Measurements from ENCODE around the gene ASAP3. TPM values are rescaled to one million over a fixed set of nuclear protein-coding genes. Genes with fewer than 3 reads are reported as not detected.

Gene ASAP3
- total and polyA plus RNA-seq, 9 of the 15 experiments (the other 6 are each of a cell fraction or from before 2014, with no cell fraction given): 1.7 to 31.2 (median 17.4) TPM

DNA sequence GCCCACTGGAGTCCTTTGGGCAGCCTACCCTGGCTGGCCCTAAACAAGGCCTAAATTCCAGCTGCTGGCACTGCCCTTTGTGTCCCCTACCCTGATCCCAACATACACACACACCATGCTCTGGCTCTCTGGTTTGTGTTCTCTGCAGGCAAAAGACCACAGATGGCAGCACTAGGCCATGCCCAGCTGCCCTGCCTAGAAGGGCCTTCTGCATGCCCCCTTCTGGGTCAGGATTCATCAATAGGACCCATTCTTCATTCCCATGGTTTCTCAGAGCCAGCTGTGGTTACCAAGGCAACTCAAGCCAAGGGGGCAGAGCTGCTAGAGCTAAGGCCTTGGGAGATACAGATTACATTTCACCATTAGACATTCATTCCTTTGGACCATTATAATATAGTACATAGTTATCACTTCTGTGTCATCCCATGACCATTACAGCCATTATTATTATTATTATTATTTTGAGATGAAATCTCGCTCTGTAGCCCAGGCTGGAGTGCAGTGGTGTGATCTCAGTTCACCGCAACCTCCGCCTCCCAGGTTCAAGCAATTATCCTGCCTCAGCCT, 17.5 kb downstream of the ASAP3 start (continued):
- TF ChIP-seq RFX1 (IDR thresholded peaks at IDR 0.05): peak; percentile 41; the same call in 1 of the 2 replicates
- TF ChIP-seq SMAD3 (CRISPR knock-in tag; conservative IDR thresholded peaks at IDR 0.05): no peak
- TF ChIP-seq RBFOX2 (IDR thresholded peaks at IDR 0.05; ENCODE audit: low read depth, low read length): no peak
- TF ChIP-seq LCOR (CRISPR knock-in tag; IDR thresholded peaks at IDR 0.05): no peak
- TF ChIP-seq DMBX1 (CRISPR knock-in tag; IDR thresholded peaks at IDR 0.05; ENCODE audit: borderline replicate concordance): no peak
- TF ChIP-seq RBM25 (IDR thresholded peaks at IDR 0.05; ENCODE audit: low read depth, low read length, severe bottlenecking): peak; percentile 19

DNA sequence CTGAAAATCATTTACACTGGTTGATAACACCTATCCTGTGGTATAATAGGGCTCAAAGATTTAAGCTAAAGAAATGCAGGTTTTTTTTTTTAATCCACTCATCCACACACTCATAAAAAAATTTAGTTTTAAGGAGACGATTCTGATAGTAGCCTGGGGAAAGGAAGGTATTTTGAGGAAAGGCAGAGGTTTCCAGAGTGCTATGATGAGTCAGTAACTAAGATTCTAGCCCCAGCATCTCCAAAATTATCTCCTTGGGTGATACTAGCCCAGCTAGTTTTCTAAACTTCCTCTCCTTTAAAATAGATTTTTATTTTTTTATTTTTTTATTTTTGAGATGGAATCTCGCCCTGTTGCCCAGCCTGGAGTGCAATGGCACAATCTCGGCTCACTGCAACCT, 20.7 kb downstream of the ASAP3 start:
- H3K36me3 ChIP-seq (ENCODE audit: control insufficient read depth, insufficient read depth, low read length): no peaks in the 10 kb centered on the region
- WGBS (ENCODE audit: insufficient coverage, low coverage, missing lambda C conversion rate): 36% methylated on average over 3 of the region's 3 CpGs
- H3K4me2 ChIP-seq (ENCODE audit: insufficient read depth, low read length): no peak overlapping the region
- intact Hi-C loops (cut with micrococcal nuclease) (no loop called here), in situ Hi-C loops (cut with MboI) (no loop called here)
- H3K4me3 ChIP-seq: no peak overlapping the region
- ATAC-seq (no peak), DNase-seq (ENCODE audit: extremely low read depth in 1 of 4, low spot score in 3 of 4) (no peak), FAIRE-seq (no peak)
- no peaks in the 10 kb centered on the region for H3K79me2 ChIP-seq (ENCODE audit: control insufficient read depth, insufficient read depth, low read length)
- H3K27me3 ChIP-seq (ENCODE audit: control insufficient read depth in 2 of 2, insufficient read depth in 2 of 2, low read length in 2 of 2): no peaks in the 10 kb centered on the region
- H3K9me3 ChIP-seq (replicated peaks; ENCODE audit: control insufficient read depth, insufficient read depth, low read depth, low read length): no peaks in the 10 kb centered on the region
- H2AFZ ChIP-seq (ENCODE audit: low read depth, low read length): no peak overlapping the region
- H3K4me1 ChIP-seq (replicated peaks in 1 of 2; ENCODE audit: control insufficient read depth in 2 of 2, insufficient read depth in 2 of 2, low read length in 2 of 2): no peaks in the 10 kb centered on the region
- no peak overlapping the region for H3K27ac ChIP-seq (ENCODE audit: extremely low read depth, low read depth, low read length)
- no peaks in the 10 kb centered on the region for H4K20me1 ChIP-seq (replicated peaks; ENCODE audit: control insufficient read depth, insufficient read depth, low read length)
- BruUV-seq (replicated peaks): no TSS peak
- no peaks in the 10 kb centered on the region for H3K9me1 ChIP-seq (ENCODE audit: control insufficient read depth, insufficient read depth, low read length)
- CTCF ChIA-PET (ENCODE audit: low intra/inter-chr PET ratio): no interaction called here
- TF ChIP-seq CSDE1 (IDR thresholded peaks at IDR 0.05) (no peak), NFE2L1 (tag; IDR thresholded peaks at IDR 0.05; ENCODE audit: borderline replicate concordance, low read depth) (no peak), PCBP1 (IDR thresholded peaks at IDR 0.05; ENCODE audit: low read depth, low read length, poor library complexity, severe bottlenecking) (no peak), BRD4 (IDR thresholded peaks at IDR 0.05) (no peak), ELF1 (tag; IDR thresholded peaks at IDR 0.05) (no peak), ILK (tag; IDR thresholded peaks at IDR 0.05; ENCODE audit: borderline replicate concordance, low read depth) (no peak), CREBBP (IDR thresholded peaks at IDR 0.05; ENCODE audit: low read depth, low read length) (no peak)
- TF ChIP-seq, protein P1, sequence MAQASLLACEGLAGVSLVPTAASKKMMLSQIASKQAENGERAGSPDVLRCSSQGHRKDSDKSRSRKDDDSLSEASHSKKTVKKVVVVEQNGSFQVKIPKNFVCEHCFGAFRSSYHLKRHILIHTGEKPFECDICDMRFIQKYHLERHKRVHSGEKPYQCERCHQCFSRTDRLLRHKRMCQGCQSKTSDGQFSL (CRISPR knock-in tag; IDR thresholded peaks at IDR 0.05): no peak
- TF ChIP-seq, protein P1 (tag; IDR thresholded peaks at IDR 0.05): no peak
- TF ChIP-seq, protein P2, sequence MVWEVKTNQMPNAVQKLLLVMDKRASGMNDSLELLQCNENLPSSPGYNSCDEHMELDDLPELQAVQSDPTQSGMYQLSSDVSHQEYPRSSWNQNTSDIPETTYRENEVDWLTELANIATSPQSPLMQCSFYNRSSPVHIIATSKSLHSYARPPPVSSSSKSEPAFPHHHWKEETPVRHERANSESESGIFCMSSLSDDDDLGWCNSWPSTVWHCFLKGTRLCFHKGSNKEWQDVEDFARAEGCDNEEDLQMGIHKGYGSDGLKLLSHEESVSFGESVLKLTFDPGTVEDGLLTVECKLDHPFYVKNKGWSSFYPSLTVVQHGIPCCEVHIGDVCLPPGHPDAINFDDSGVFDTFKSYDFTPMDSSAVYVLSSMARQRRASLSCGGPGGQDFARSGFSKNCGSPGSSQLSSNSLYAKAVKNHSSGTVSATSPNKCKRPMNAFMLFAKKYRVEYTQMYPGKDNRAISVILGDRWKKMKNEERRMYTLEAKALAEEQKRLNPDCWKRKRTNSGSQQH (CRISPR knock-in tag; IDR thresholded peaks at IDR 0.05): no peak
- POLR2A ChIA-PET: interaction anchor here (0.6 kb wide), 2 partner anchors 17 to 210 kb away, joined by 3 read pairs; no protein-coding TSS in a partner anchor
- H3K9ac ChIP-seq (ENCODE audit: insufficient read depth in 1 of 2, low read depth in 2 of 2, low read length in 2 of 2): no peak overlapping the region
